ENCODE results near the gene TBC1D30.
"Not testable (repeated sequence)": the region's sequence is repeated elsewhere in the genome, so short reads cannot be mapped to it uniquely, and the experiment has no call there.

TBC1D30 gene

GRCh38 chr12:64802180-64802775 is 22.2 kb upstream of the TBC1D30 start:
- in situ Hi-C loops (cut with MboI; ENCODE audit: low sequenced_read_pairs) = not testable (repeated sequence)

GRCh38 chr12:64806173-64806572 is 18.3 kb upstream of the TBC1D30 start:
- in situ Hi-C loops (cut with MboI; ENCODE audit: low sequenced_read_pairs) = no loop called here

GRCh38 chr12:64806593-64807460 is 17.6 kb upstream of the TBC1D30 start:
- in situ Hi-C loops (cut with MboI; ENCODE audit: low sequenced_read_pairs) = no loop called here

- in situ Hi-C loops (cut with MboI; ENCODE audit: low sequenced_read_pairs) = no loop called here
These were observed 16.3 kb upstream of the TBC1D30 start for GRCh38 chr12:64808110-64808509.

GRCh38 chr12:64810831-64811230 is 13.6 kb upstream of the TBC1D30 start:
- in situ Hi-C loops (cut with MboI; ENCODE audit: low sequenced_read_pairs) = no loop called here

GRCh38 chr12:64813723-64814122 is 10.7 kb upstream of the TBC1D30 start:
- in situ Hi-C loops (cut with MboI; ENCODE audit: low sequenced_read_pairs) = no loop called here

- in situ Hi-C loops (cut with MboI; ENCODE audit: low sequenced_read_pairs) = no loop called here
These were observed 10.0 kb upstream of the TBC1D30 start for GRCh38 chr12:64814432-64814831.

- in situ Hi-C loops (cut with MboI; ENCODE audit: low sequenced_read_pairs) = no loop called here
These were observed 4.5 kb upstream of the TBC1D30 start for GRCh38 chr12:64819816-64820402.

- in situ Hi-C loops (cut with MboI; ENCODE audit: low sequenced_read_pairs) = no loop called here
These were observed 3.9 kb upstream of the TBC1D30 start for GRCh38 chr12:64820593-64820992.

- in situ Hi-C loops (cut with MboI; ENCODE audit: low sequenced_read_pairs) = no loop called here
These were observed 3.3 kb upstream of the TBC1D30 start for GRCh38 chr12:64821116-64821630.

GRCh38 chr12:64824130-64824499 is 332 bp upstream of the TBC1D30 start:
- in situ Hi-C loops (cut with MboI; ENCODE audit: low sequenced_read_pairs) = no loop called here

GRCh38 chr12:64825143-64826021 is 935 bp downstream of the TBC1D30 start:
- in situ Hi-C loops (cut with MboI; ENCODE audit: low sequenced_read_pairs) = no loop called here

GRCh38 chr12:64826234-64826633 is 1.8 kb downstream of the TBC1D30 start:
- in situ Hi-C loops (cut with MboI; ENCODE audit: low sequenced_read_pairs) = no loop called here

- in situ Hi-C loops (cut with MboI; ENCODE audit: low sequenced_read_pairs) = no loop called here
These were observed 4.3 kb downstream of the TBC1D30 start for GRCh38 chr12:64828713-64829112.

GRCh38 chr12:64833928-64834327 is 9.5 kb downstream of the TBC1D30 start:
- in situ Hi-C loops (cut with MboI; ENCODE audit: low sequenced_read_pairs) = no loop called here

GRCh38 chr12:64835901-64836300 is 11.5 kb downstream of the TBC1D30 start:
- in situ Hi-C loops (cut with MboI; ENCODE audit: low sequenced_read_pairs) = no loop called here

- in situ Hi-C loops (cut with MboI; ENCODE audit: low sequenced_read_pairs) = no loop called here
These were observed 12.4 kb downstream of the TBC1D30 start for GRCh38 chr12:64836856-64837255.

- in situ Hi-C loops (cut with MboI; ENCODE audit: low sequenced_read_pairs) = no loop called here
These were observed 13.0 kb downstream of the TBC1D30 start for GRCh38 chr12:64837427-64837826.

- in situ Hi-C loops (cut with MboI; ENCODE audit: low sequenced_read_pairs) = no loop called here
These were observed 15.7 kb downstream of the TBC1D30 start for GRCh38 chr12:64840119-64840518.

GRCh38 chr12:64840949-64841717 is 16.7 kb downstream of the TBC1D30 start:
- in situ Hi-C loops (cut with MboI; ENCODE audit: low sequenced_read_pairs) = no loop called here

All from hTERT RPE-1 (cell line).